HEK293 (cell line): ENCODE results near the gene NR2C2AP.

ENCODE experiments used
- ZNF184 ChIP-seq: fragments of 450-650 bp; IDR thresholded peaks from 2 replicates; pipeline ENCODE4 v1.5.1; 2018; ENCODE audit warnings: missing biosample characterization, mild to moderate bottlenecking, missing genetic modification characterization
- ZNF26 ChIP-seq: fragments of 450-650 bp; formaldehyde crosslinking; IDR thresholded peaks from 2 replicates; pipeline ENCODE4 v1.5.1; 2016; ENCODE audit warnings: missing biosample characterization, missing genetic modification characterization

GRCh38 chr19:19224150-19224851 lies 21.1 kb upstream of the NR2C2AP start:
- TF ChIP-seq ZNF184 (no peak), ZNF26 (tag by site-specific recombination) (no peak)
